ENCODE data around the gene TRIM36.

TRIM36 gene

GRCh38 chr5:115169487-115170133 lies at the start of gene TRIM36:
Gene TRIM36 (minus strand): TSS chr5:115169908. CDS start chr5:115169634, 274 bp downstream.
- in situ Hi-C loops (cut with HindIII; ENCODE audit: low sequenced_read_pairs): no loop called here

- in situ Hi-C loops (cut with HindIII; ENCODE audit: low sequenced_read_pairs): no loop called here
These were observed 44.8 kb upstream of the TRIM36 start for GRCh38 chr5:115214541-115214940.

- in situ Hi-C loops (cut with HindIII; ENCODE audit: low sequenced_read_pairs): no loop called here
These were observed 39.6 kb upstream of the TRIM36 start for GRCh38 chr5:115209279-115209678.

- in situ Hi-C loops (cut with HindIII; ENCODE audit: low sequenced_read_pairs): no loop called here
These were observed 33.2 kb upstream of the TRIM36 start for GRCh38 chr5:115202952-115203351.

- in situ Hi-C loops (cut with HindIII; ENCODE audit: low sequenced_read_pairs): no loop called here
These were observed 26.5 kb upstream of the TRIM36 start for GRCh38 chr5:115196161-115196560.

GRCh38 chr5:115194676-115195075 lies 25.0 kb upstream of the TRIM36 start:
- in situ Hi-C loops (cut with HindIII; ENCODE audit: low sequenced_read_pairs): no loop called here

GRCh38 chr5:115193295-115193694 lies 23.6 kb upstream of the TRIM36 start:
- in situ Hi-C loops (cut with HindIII; ENCODE audit: low sequenced_read_pairs): no loop called here

- in situ Hi-C loops (cut with HindIII; ENCODE audit: low sequenced_read_pairs): no loop called here
These were observed 22.4 kb upstream of the TRIM36 start for GRCh38 chr5:115192098-115192497.

GRCh38 chr5:115191474-115192031 lies 21.8 kb upstream of the TRIM36 start:
- in situ Hi-C loops (cut with HindIII; ENCODE audit: low sequenced_read_pairs): no loop called here

GRCh38 chr5:115190388-115190787 lies 20.7 kb upstream of the TRIM36 start:
- in situ Hi-C loops (cut with HindIII; ENCODE audit: low sequenced_read_pairs): no loop called here

- in situ Hi-C loops (cut with HindIII; ENCODE audit: low sequenced_read_pairs): no loop called here
These were observed 20.2 kb upstream of the TRIM36 start for GRCh38 chr5:115189866-115190265.

- in situ Hi-C loops (cut with HindIII; ENCODE audit: low sequenced_read_pairs): no loop called here
These were observed 17.1 kb upstream of the TRIM36 start for GRCh38 chr5:115186794-115187193.

GRCh38 chr5:115184770-115185169 lies 15.1 kb upstream of the TRIM36 start:
- in situ Hi-C loops (cut with HindIII; ENCODE audit: low sequenced_read_pairs): no loop called here

- in situ Hi-C loops (cut with HindIII; ENCODE audit: low sequenced_read_pairs): no loop called here
These were observed 12.0 kb upstream of the TRIM36 start for GRCh38 chr5:115181757-115182156.

GRCh38 chr5:115180165-115180709 lies 10.5 kb upstream of the TRIM36 start:
- in situ Hi-C loops (cut with HindIII; ENCODE audit: low sequenced_read_pairs): no loop called here

GRCh38 chr5:115179394-115180164 lies 9.9 kb upstream of the TRIM36 start:
- in situ Hi-C loops (cut with HindIII; ENCODE audit: low sequenced_read_pairs): no loop called here

- in situ Hi-C loops (cut with HindIII; ENCODE audit: low sequenced_read_pairs): no loop called here
These were observed 9.3 kb upstream of the TRIM36 start for GRCh38 chr5:115179030-115179393.

GRCh38 chr5:115170929-115171510 lies 1.3 kb upstream of the TRIM36 start:
- in situ Hi-C loops (cut with HindIII; ENCODE audit: low sequenced_read_pairs): no loop called here

GRCh38 chr5:115170134-115170928 lies 623 bp upstream of the TRIM36 start:
- in situ Hi-C loops (cut with HindIII; ENCODE audit: low sequenced_read_pairs): no loop called here

GRCh38 chr5:115168829-115169486 lies 750 bp downstream of the TRIM36 start:
- in situ Hi-C loops (cut with HindIII; ENCODE audit: low sequenced_read_pairs): no loop called here
